SK-N-MC (cell line): ENCODE measurements around the gene RASEF.

Experiments used
- EZH2 ChIP-seq: fragments of 200-600 bp; sonication (generic); IDR thresholded peaks from one replicate; pipeline ENCODE4 v1.6.1; 2017; ENCODE audit warnings: antibody characterized with exemption
- POLR2AphosphoS5 ChIP-seq: IDR thresholded peaks from 2 replicates; pipeline ENCODE4 v1.6.1; 2012; ENCODE audit warnings: mild to moderate bottlenecking, low read depth, low read length, borderline replicate concordance

GRCh38 chr9:82934949-82935348 lies 128.0 kb downstream of the RASEF start:
- TF ChIP-seq EZH2 (no peak), POLR2AphosphoS5 (no peak)
